H1 (cell line): ENCODE measurements around the gene MAML3. TPM values are rescaled to one million over a fixed set of nuclear protein-coding genes. Genes with fewer than 3 reads are reported as not detected.

ENCODE experiments used
- CTCF ChIA-PET: fragments of 300-600 bp; sonication (Branson Sonifier 250); formaldehyde crosslinking; loops from one replicate; lab custom pipeline; 2021; ENCODE audit not compliant: partially characterized antibody; lab: Charles Lee
- POLR2A ChIA-PET: fragments of 300-600 bp; sonication (Branson Sonifier 250); formaldehyde crosslinking; loops from one replicate; lab custom pipeline; 2021; ENCODE audit warnings: inconsistent platforms; ENCODE audit not compliant: partially characterized antibody; lab: Charles Lee
- DNase-seq, 2 experiments: peaks; one replicate each; pipeline versions ENCODE4 v3.0.0 to v3.0.0-alpha.2; 2010 to 2022; ENCODE audit warnings: low spot score in 2 of 2, low read depth in 1 of 2, mixed read lengths in 1 of 2
- FAIRE-seq: peaks from 2 replicates; lab custom pipeline; 2011; peaks lifted over from hg19 to GRCh38; lab: Jason Lieb, UNC
- H2AFZ ChIP-seq: 2 replicates; pipeline ENCODE4 v1.8.1; 2012; ENCODE audit warnings: low read length, inconsistent platforms
- H2AK5ac ChIP-seq: 2 replicates; pipeline ENCODE4 v1.6.1; 2013; ENCODE audit warnings: low read depth, low read length
- H2BK120ac ChIP-seq: replicated peaks from 2 replicates; pipeline ENCODE3; 2013; ENCODE audit warnings: low read depth, low read length, inconsistent platforms
- H2BK12ac ChIP-seq: 2 replicates; pipeline ENCODE4 v1.6.1; 2013; ENCODE audit warnings: low read depth, low read length
- H2BK15ac ChIP-seq: 2 replicates; pipeline ENCODE4 v1.6.1; 2013; ENCODE audit warnings: low read length
- H2BK20ac ChIP-seq: 2 replicates; pipeline ENCODE4 v1.6.1; 2013; ENCODE audit warnings: low read length
- H2BK5ac ChIP-seq: 2 replicates; pipeline ENCODE4 v1.6.1; 2013; ENCODE audit warnings: low read depth, low read length
- H3K14ac ChIP-seq: 2 replicates; pipeline ENCODE4 v1.6.1; 2013; ENCODE audit warnings: inconsistent platforms; ENCODE audit not compliant: insufficient read length
- H3K18ac ChIP-seq: 2 replicates; pipeline ENCODE4 v1.6.1; 2013; ENCODE audit warnings: low read length; ENCODE audit errors: extremely low read depth
- H3K23ac ChIP-seq: 2 replicates; pipeline ENCODE4 v1.6.1; 2013; ENCODE audit warnings: inconsistent platforms; ENCODE audit not compliant: insufficient read length
- H3K23me2 ChIP-seq: 2 replicates; pipeline ENCODE4 v1.6.1; 2013; ENCODE audit warnings: low read depth, low read length
- H3K27ac ChIP-seq: 2 replicates; pipeline ENCODE4 v1.6.1; 2011; ENCODE audit warnings: low read depth, low read length, inconsistent platforms
- H3K27me3 ChIP-seq, 4 experiments: replicated peaks in 1 of 4; 1 replicate in 1 of 4; 2 replicates in 3 of 4; pipeline versions ENCODE4 v1.6.1 to v1.8.1; 2011 to 2013; ENCODE audit warnings: low read length in 3 of 4, mild to moderate bottlenecking in 3 of 4, inconsistent platforms in 2 of 4, mixed read lengths in 2 of 4, moderate library complexity in 1 of 4; ENCODE audit not compliant: control insufficient read depth in 3 of 4, insufficient read depth in 3 of 4; ENCODE audit errors: extremely low read depth in 1 of 4
- H3K36me3 ChIP-seq, 4 experiments: 2 replicates each; pipeline versions ENCODE4 v1.6.1 to v1.8.1; 2011 to 2013; ENCODE audit warnings: mild to moderate bottlenecking in 4 of 4, low read length in 3 of 4, moderate library complexity in 2 of 4, control low read depth in 1 of 4, inconsistent platforms in 1 of 4; ENCODE audit not compliant: insufficient read depth in 4 of 4, control insufficient read depth in 2 of 4
- H3K4ac ChIP-seq: replicated peaks from 2 replicates; pipeline ENCODE3; 2013; ENCODE audit warnings: low read length, low read depth, mixed read lengths, inconsistent platforms; ENCODE audit not compliant: insufficient read length
- H3K4me1 ChIP-seq, 4 experiments: replicated peaks in 1 of 4; 1 replicate in 1 of 4; 2 replicates in 3 of 4; pipeline versions ENCODE4 v1.6.1 to v1.8.1; 2011 to 2013; ENCODE audit warnings: low read length in 3 of 4, inconsistent platforms in 2 of 4, mixed read lengths in 1 of 4; ENCODE audit not compliant: insufficient read depth in 4 of 4, control insufficient read depth in 3 of 4
- H3K4me2 ChIP-seq, 2 experiments: 2 replicates each; pipeline versions ENCODE4 v1.6.1 to v1.8.1; 2011 to 2013; ENCODE audit warnings: low read depth in 2 of 2, low read length in 2 of 2, control low read depth in 1 of 2, inconsistent platforms in 1 of 2, mild to moderate bottlenecking in 1 of 2; ENCODE audit not compliant: insufficient read depth in 1 of 2
- H3K4me3 ChIP-seq, 4 experiments: fragments of 200-600, 300-600 bp in 1 of 4; sonication (generic), shearing (Covaris generic), sonication (Bioruptor Twin) in 1 of 4; 2 replicates each; pipeline versions ENCODE4 v1.5.1 to v1.8.1; 2011 to 2016; ENCODE audit warnings: low read length in 4 of 4, low read depth in 3 of 4, control low read depth in 2 of 4, inconsistent platforms in 2 of 4, mild to moderate bottlenecking in 2 of 4, mixed read lengths in 1 of 4, moderate library complexity in 1 of 4; ENCODE audit not compliant: insufficient read depth in 2 of 4; ENCODE audit errors: extremely low read depth in 1 of 4
- H3K56ac ChIP-seq: replicated peaks from 2 replicates; pipeline ENCODE3; 2013; ENCODE audit warnings: low read depth, mild to moderate bottlenecking, mixed read lengths, low read length, inconsistent platforms; ENCODE audit not compliant: insufficient read length
- H3K79me1 ChIP-seq: 2 replicates; pipeline ENCODE4 v1.6.1; 2013; ENCODE audit warnings: low read depth, low read length, control low read depth
- H3K79me2 ChIP-seq, 2 experiments: 2 replicates each; pipeline versions ENCODE4 v1.6.1 to v1.8.1; 2012 to 2013; ENCODE audit warnings: low read length in 2 of 2, mild to moderate bottlenecking in 2 of 2, inconsistent platforms in 1 of 2; ENCODE audit not compliant: insufficient read depth in 2 of 2, control insufficient read depth in 1 of 2
- H3K9ac ChIP-seq, 4 experiments: replicated peaks in 1 of 4; 1 replicate in 1 of 4; 2 replicates in 3 of 4; pipeline versions ENCODE4 v1.6.1 to v1.8.1; 2011 to 2013; ENCODE audit warnings: low read depth in 3 of 4, low read length in 3 of 4, control low read depth in 2 of 4, mild to moderate bottlenecking in 2 of 4, moderate library complexity in 2 of 4, inconsistent platforms in 1 of 4; ENCODE audit errors: extremely low read depth in 1 of 4
- H3K9me3 ChIP-seq, 2 experiments: 2 replicates each; pipeline versions ENCODE4 v1.6.1 to v1.8.1; 2012 to 2013; ENCODE audit warnings: mild to moderate bottlenecking in 2 of 2, moderate library complexity in 2 of 2, control low read depth in 1 of 2, inconsistent platforms in 1 of 2, low read depth in 1 of 2, low read length in 1 of 2, mixed read lengths in 1 of 2; ENCODE audit not compliant: insufficient read depth in 2 of 2
- H4K20me1 ChIP-seq, 2 experiments: replicated peaks in 1 of 2; 2 replicates each; pipeline versions ENCODE3 to v1.8.1; 2011 to 2013; ENCODE audit warnings: inconsistent platforms in 2 of 2, low read length in 2 of 2, mild to moderate bottlenecking in 1 of 2; ENCODE audit not compliant: insufficient read depth in 2 of 2, control insufficient read depth in 1 of 2
- H4K5ac ChIP-seq: 2 replicates; pipeline ENCODE4 v1.6.1; 2013; ENCODE audit warnings: low read length, low read depth, mixed read lengths, inconsistent platforms; ENCODE audit not compliant: insufficient read length
- H4K8ac ChIP-seq: 2 replicates; pipeline ENCODE4 v1.8.0; 2013; ENCODE audit warnings: mild to moderate bottlenecking, moderate library complexity, low read length, inconsistent platforms; ENCODE audit not compliant: insufficient read depth; ENCODE audit errors: extremely low read depth
- H4K91ac ChIP-seq: replicated peaks from 2 replicates; pipeline ENCODE3; 2013; ENCODE audit warnings: low read length, mixed read lengths, inconsistent platforms; ENCODE audit not compliant: insufficient read length
- CHD2 ChIP-seq: IDR thresholded peaks from 2 replicates; pipeline ENCODE4 v1.6.1; 2012; ENCODE audit warnings: low read length, improper control_type of control experiment
- EGR1 ChIP-seq: IDR thresholded peaks from 2 replicates; pipeline ENCODE4 v1.6.1; 2011; ENCODE audit warnings: low read depth, low read length, borderline replicate concordance
- HDAC6 ChIP-seq: IDR thresholded peaks from one replicate; pipeline ENCODE4 v1.7.1; 2012; ENCODE audit warnings: low read depth, mild to moderate bottlenecking, inconsistent platforms, low read length, moderate library complexity
- JUND ChIP-seq: IDR thresholded peaks from 2 replicates; pipeline ENCODE4 v1.6.1; 2011; ENCODE audit warnings: mild to moderate bottlenecking, improper control_type of control experiment, low read length
- PHF8 ChIP-seq: fragments of 200-600 bp; sonication (generic); conservative IDR thresholded peaks from 2 replicates; pipeline ENCODE4 v1.7.1; 2012; ENCODE audit warnings: low read depth, mild to moderate bottlenecking, inconsistent platforms, low read length, moderate library complexity
- POLR2A ChIP-seq, 2 experiments: IDR thresholded peaks; 1 replicate in 1 of 2; 2 replicates in 1 of 2; pipeline ENCODE4 v1.6.1; 2011; ENCODE audit warnings: low read depth in 2 of 2, low read length in 2 of 2, mild to moderate bottlenecking in 2 of 2; ENCODE audit errors: control extremely low read depth in 1 of 2
- SIX5 ChIP-seq: IDR thresholded peaks from 2 replicates; pipeline ENCODE4 v1.6.1; 2011; ENCODE audit warnings: mild to moderate bottlenecking, low read depth, low read length
- SP2 ChIP-seq: IDR thresholded peaks from 2 replicates; pipeline ENCODE4 v1.6.1; 2012; ENCODE audit warnings: mild to moderate bottlenecking, low read length, inconsistent platforms
- SP4 ChIP-seq: IDR thresholded peaks from 2 replicates; pipeline ENCODE4 v1.6.1; 2012; ENCODE audit warnings: low read length, inconsistent platforms
- TAF7 ChIP-seq: optimal IDR thresholded peaks from 2 replicates; pipeline ENCODE3; 2011; ENCODE audit warnings: low read depth, mild to moderate bottlenecking, inconsistent platforms, low read length, moderate library complexity, borderline replicate concordance
- ZNF274 ChIP-seq: IDR thresholded peaks from 2 replicates; pipeline ENCODE4 v1.7.0; 2012; ENCODE audit warnings: low read length, borderline replicate concordance; ENCODE audit errors: extremely low read depth
- WGBS, 2 experiments: shearing (Covaris generic) in 1 of 2; methylation state at CpG; one replicate each; pipeline versions ENCODE4 v1.1.6 to v1.1.7; 2013 to 2015; ENCODE audit warnings: low lambda C conversion rate in 2 of 2, mixed read lengths in 2 of 2, inconsistent platforms in 1 of 2, low coverage in 1 of 2, missing lambda C conversion rate in 1 of 2; ENCODE audit not compliant: insufficient replicate concordance in 2 of 2, insufficient coverage in 1 of 2, insufficient read length in 1 of 2; ENCODE audit errors: extremely low coverage in 1 of 2, missing lambda C conversion rate in 1 of 2; 5-methylcytosine and 5-hydroxymethylcytosine counted together
- polyA plus RNA-seq, 7 experiments: library from polyadenylated mRNA; depleted of rRNA in 3 of 7; stranded (reverse) in 5 of 7; unstranded in 2 of 7; fragments of >200 nt in 5 of 7; fragments of 200-250 nt in 2 of 7; gene quantifications; 1 replicate in 5 of 7; 2 replicates in 1 of 7; 4 replicates in 1 of 7; pipeline versions ENCODE4 v1.2.1 to v1.2.3, GENCODE V29; 2011 to 2013; ENCODE audit warnings: missing spikeins in 2 of 7, mixed read lengths in 2 of 7
- total RNA-seq: library from RNA; stranded (reverse); fragmentation: NEBNext Ultra II Directional; extraction: Animal tissue kit (Norgen Biotek cat#: 25700); gene quantifications from 2 replicates; pipeline ENCODE4 v1.2.1, GENCODE V29; 2021

The MAML3 gene
- total and polyA plus RNA-seq, 2 of the 8 experiments (the other 6 are each of a cell fraction or from before 2014, with no cell fraction given) = 2.1 to 5.7 TPM

DNA sequence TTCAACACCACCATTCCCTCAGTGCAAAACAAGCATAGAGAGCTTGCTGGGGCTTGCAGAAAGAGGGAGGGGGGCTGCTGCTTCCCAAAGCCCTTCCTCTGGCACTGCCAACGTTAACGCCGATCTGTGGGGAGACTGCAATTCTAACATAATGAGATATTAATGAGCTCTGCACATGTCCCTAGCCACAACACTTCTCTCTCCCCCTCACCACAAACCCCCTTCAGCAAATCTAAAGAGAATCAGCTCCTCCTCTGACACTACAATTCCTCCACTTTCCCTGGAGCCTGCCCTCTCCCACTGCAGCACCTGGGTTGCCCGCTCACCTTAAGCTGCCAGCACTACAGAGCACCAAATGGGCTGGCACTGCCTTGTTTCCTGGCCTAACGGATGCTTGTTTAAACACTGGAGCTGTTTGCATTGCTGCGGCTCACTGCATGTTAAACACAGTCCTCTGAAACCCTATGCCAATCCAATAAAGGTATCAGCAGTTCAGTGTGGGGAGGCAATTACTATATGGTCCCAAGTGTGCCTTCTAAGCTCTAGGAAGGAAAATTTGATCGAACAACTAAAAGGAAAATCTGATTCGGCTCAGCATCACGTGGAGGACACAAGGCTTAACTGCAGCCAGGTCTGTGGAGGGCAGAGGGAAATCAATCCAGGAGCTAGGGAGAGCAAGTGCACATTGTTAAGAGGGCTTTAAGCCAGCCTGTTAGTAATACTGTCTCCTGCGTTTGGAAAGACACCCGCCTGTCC, 232.4 kb downstream of the MAML3 start:
- no peak for DNase-seq
- ChIA-PET POLR2A (interaction anchor here (1.0 to 1.1 kb wide), 2 partner anchors 13 to 31 kb away, joined by 3 to 4 read pairs; no protein-coding TSS in a partner anchor), CTCF (interaction anchor here (0.6 to 1.9 kb wide), 13 partner anchors 9 to 302 kb away, joined by 3 to 8 read pairs (median 3); no protein-coding TSS in a partner anchor)
- H2BK20ac ChIP-seq = 0 out of 2 replicates have a peak overlapping the region, but pooled peaks have one; percentile 23
- no peak overlapping the region for H2BK12ac ChIP-seq
- no peak overlapping the region for H4K8ac ChIP-seq
- H2BK5ac ChIP-seq = no peak overlapping the region
- no peak overlapping the region; the same call in 1 of the 2 replicates for H3K18ac ChIP-seq
- 61% methylated on average over 11 of the region's 11 CpGs; no CpG with 5 or more reads in 1 of the 2 experiments for WGBS, 2 experiments
- no peak overlapping the region for H2BK120ac ChIP-seq
- no peak overlapping the region for H3K14ac ChIP-seq
- no peak overlapping the region for H3K27ac ChIP-seq
- no peak overlapping the region for H2BK15ac ChIP-seq
- no peaks in the 10 kb centered on the region for H3K36me3 ChIP-seq
- no peaks in the 10 kb centered on the region for H3K79me1 ChIP-seq
- H3K23ac ChIP-seq = no peak overlapping the region
- no peak overlapping the region for H2AK5ac ChIP-seq
- no peaks in the 10 kb centered on the region for H3K23me2 ChIP-seq
- H3K4me1 ChIP-seq = peaks cover 0 to 15% (median 9%) of the 10 kb centered on the region in 4 experiments; a peak in 4 of 7 replicates
- H4K5ac ChIP-seq = no peak overlapping the region
- H4K91ac ChIP-seq = no peak overlapping the region
- no peak overlapping the region for H3K4me3 ChIP-seq
- no peaks in the 10 kb centered on the region; a peak in 2 of 7 replicates for H3K27me3 ChIP-seq
- no peak overlapping the region for H3K4ac ChIP-seq
- H3K9me3 ChIP-seq = no peaks in the 10 kb centered on the region
- H3K9ac ChIP-seq = no peak overlapping the region; a peak in 1 of 7 replicates
- no peak for FAIRE-seq
- H3K56ac ChIP-seq = no peak overlapping the region
- H4K20me1 ChIP-seq = no peaks in the 10 kb centered on the region
- no peaks in the 10 kb centered on the region for H3K79me2 ChIP-seq
- peak overlapping the region in 1 of 2 experiments; percentile 12; a peak in 1 of 4 replicates for H3K4me2 ChIP-seq
- no peak overlapping the region; the same call in 1 of the 2 replicates for H2AFZ ChIP-seq
- no peak for TF ChIP-seq SIX5
- TF ChIP-seq CHD2 = no peak
- TF ChIP-seq EGR1 = no peak
- no peak for TF ChIP-seq SP4
- no peak for TF ChIP-seq TAF7
- no peak for TF ChIP-seq SP2
- TF ChIP-seq PHF8 = no peak
- TF ChIP-seq JUND = no peak
- no peak for TF ChIP-seq HDAC6
- no peak for TF ChIP-seq POLR2A (IDR thresholded peaks at IDR 0.05; ENCODE audit: control extremely low read depth in 1 of 2, low read depth in 2 of 2, low read length in 2 of 2)
- TF ChIP-seq ZNF274 = no peak
